GM18520 (cell line): ENCODE measurements around the gene CLDND1.

Source experiments
- ATAC-seq: cut with Tn5 transposase; IDR thresholded peaks from one replicate; pipeline ENCODE4 v1.9.1; 2021; ENCODE audit not compliant: unreplicated experiment

Gene CLDND1

DNA sequence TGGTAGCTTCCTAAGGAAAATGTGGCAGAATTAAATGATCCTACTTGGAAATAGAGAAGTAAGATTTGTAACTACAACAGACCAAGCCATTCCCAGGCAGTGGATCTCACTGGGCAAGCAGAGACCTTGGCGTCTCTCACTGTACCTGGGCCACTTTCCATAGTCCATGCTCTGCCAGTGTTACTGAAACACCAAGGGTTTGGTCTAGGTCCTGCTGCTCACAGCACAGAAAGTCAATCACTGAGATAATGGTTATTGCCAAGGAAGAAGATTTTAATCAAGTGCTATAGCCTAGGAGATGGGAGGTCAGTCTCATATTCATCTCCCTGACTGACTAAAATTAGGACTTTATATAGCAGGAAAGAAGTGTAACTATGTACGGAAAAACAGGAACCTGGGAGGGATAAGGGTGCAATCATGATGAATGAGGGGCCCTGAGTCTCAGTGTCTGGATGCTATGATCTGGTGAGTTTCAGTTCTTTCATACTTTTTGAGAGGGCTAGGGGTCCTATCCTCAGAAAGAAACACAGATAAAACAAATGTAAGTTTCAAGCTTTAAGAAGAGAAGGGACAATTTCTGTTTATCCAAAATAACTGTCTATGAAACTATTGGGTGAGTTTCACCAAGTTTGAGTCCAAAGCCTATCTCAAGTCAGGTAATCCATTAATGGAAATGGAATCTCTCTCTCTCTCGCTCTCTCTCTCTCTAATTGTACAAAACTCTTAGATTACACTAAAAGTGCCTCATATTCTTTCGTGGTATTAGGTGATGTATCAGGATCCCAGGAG lies 29.7 kb upstream of the CLDND1 start:
- no peak for ATAC-seq

DNA sequence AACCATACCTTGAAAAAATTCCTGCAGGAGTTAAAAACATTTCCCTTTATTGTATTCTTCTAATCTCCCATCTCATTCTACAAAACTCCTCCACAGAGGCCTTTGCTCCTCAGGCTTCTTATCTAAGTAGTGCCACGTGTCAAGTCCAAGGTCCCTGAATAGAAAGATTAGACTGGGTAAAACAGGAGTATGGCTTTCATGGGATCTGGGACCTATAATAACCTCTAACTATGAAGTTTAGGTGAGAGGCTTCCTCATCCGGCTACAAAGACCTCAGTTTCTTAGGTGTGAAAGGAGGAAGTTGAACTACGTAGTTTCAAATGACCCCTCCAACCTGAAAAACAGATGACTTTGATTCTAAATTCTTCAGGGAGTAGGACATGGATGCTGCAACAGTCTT lies 29.1 kb upstream of the CLDND1 start:
- ATAC-seq: no peak

DNA sequence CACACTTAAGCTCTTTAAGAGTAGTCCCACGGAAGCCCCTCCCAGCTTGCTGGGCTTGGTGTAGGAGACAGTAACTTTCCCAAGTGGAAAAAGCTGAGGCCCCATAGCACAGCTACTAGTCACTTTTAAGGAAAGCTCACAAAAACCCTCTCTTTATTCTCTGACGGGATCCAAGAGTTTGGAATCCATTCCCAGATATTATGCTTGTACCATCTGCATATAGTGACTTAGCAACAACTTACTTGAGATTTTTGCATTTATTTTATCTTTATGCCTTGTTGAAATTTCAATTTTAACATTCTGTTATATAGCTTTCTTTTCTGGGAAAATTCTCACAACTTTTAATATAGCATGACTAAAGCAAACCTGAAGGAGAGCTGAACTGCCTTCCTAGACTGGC lies 28.5 kb upstream of the CLDND1 start:
- ATAC-seq: no peak

DNA sequence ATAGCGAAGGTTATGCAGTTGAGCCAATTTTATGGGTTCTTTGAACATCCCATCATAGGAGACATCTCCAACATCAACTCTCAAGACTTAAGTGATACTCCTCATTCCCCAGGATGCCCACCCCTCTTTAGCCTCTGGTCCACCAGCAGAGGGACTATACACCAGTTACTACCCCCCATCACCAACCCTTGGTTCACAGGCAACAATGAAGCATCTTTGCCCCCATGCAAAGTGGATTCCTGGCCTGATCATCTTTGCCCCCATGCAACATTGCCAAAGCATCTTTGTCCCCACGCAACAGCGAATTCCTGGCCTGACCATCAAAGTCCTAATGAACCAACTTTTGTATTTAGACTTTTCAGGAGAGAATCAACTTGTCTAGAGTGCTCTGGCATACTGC lies 28.1 kb upstream of the CLDND1 start:
- ATAC-seq: no peak

DNA sequence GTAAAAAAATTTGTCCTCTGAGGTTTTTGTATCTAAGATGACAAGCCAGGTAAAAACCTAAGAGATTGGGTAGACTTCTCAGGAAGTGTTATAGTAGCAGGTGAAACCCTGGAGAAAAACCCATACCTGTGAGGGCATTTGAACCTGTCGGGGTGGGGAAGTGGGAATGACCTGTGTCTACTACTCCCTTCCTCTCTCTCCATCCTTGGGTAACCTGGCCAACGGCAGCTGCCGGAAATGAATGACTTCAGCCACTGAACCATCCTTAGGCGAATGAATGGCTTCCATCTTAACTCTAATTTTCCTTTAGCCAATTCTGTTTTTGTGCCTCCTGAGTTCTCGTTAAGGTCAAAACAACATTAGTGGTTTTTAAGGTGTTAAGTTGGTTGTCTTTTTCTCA lies 25.8 kb upstream of the CLDND1 start:
- ATAC-seq: no peak

DNA sequence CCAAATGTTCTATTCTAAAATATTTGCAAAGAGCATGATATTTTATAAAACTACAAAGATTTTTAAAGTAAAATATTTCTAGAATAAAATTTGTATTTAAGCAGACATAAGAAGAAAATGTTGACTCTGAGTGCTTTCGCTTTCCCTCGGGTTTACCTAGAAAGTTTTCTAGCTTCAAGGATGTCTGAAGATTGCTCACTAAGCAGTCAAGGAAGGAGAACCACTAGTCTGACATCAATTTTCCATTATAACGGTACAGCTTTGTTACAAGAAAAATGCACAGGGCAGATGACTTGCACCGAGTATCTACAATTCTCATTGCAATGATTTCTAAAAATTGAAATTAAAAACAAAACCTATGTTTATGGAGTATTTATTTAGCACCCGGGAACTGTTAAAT lies 23.2 kb upstream of the CLDND1 start:
- peak; percentile 41 for ATAC-seq

DNA sequence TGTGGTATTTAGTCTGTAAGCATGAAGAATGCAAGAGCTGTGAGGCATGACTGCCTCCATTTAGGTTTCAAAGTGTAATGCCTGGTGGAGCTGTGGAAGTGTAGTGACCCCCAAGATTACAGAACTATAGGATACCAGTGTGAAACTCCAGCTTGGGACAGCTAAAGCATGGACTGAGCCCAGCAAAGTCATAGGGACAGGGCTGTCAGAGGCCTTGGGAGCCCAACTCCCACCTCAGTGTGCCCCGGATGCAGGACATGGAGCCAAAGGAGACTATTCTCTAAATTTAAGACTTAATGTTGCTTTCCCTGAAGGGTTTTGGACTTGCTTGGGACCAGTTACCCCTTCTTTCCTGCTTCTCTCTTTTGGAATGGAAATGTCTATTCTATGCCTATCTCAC lies 19.9 kb upstream of the CLDND1 start:
- no peak for ATAC-seq

DNA sequence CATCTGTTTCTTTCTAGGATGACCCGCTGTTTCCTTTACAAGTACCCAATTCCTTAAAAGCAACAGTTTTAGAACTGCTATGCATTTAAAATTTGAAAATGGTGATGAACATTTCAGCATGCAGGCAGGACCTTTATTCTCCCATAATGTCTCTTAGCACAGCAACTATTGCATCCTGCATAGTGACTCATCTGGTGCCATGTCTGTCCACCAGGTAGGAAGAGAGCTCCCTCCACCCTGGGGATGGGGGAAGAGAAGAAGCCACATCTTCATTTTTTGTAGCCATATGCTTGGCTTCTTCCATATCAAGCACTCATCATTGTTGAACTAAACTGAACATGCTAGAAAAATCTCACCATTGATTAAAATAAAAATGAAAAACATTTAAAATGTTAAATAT lies 19.0 kb upstream of the CLDND1 start:
- ATAC-seq: no peak

DNA sequence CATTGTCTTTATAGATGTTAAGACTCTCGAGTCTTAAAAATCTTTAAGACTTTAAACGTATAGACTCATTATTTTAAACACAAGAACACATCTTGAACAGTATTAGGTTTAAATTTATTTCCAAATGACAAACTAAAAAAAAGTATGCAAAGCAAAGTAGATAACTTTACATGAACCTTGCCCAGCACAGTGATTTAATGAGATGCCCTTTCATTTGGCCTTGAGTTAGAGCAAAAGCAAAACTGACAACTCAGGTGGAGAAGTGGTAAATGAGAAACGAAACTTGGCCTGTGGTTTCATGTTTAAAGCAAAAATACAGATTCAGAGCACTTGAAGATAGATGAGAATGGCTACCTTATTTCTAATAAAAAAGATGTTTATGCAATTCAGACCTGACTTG lies 17.6 kb upstream of the CLDND1 start:
- ATAC-seq: peak; percentile 29

DNA sequence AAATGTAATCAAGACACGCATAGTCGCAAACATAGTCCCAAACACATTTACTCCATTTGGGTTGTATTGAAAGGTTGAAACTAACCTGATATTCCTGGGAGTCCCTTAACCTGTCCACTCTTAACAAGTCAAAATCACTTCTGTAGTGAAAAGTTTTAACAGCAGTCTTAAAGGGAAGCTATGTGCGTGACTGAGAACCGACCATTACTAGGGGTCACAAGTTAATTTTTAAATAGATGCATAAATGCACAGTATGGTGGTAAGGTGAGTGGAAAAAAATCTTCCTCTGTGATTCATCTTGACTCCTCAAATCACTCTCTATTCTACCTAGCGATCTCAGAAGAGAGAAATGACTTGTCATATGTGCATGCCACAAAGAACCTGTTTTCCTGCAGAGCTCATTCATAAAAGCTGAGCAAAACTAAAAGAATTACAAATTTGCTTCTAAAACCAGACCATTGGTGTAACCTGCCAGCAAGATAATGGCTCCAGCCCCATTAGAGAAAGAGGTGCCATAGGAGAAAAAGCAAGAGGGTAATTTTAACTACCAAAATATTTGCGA lies 13.8 kb upstream of the CLDND1 start:
- peak; percentile 66 for ATAC-seq

DNA sequence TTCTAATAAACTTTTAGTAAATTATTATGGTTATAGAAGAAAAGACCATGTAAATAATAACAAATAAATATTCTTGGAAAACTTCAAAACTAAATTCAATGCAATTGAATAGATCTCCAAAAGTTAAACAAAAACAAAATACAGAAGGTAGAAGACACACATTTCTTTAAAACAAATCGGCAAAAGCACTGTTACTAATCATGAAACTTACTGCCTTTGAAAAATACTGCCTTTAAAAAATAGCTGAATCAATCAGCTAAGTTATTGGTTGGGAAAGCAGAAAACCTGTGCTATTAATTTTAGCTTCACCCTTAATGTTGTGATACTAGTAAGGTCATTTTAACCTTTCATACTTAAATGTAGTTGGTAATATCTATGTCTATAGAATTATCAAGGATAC lies 12.0 kb upstream of the CLDND1 start:
- no peak for ATAC-seq

DNA sequence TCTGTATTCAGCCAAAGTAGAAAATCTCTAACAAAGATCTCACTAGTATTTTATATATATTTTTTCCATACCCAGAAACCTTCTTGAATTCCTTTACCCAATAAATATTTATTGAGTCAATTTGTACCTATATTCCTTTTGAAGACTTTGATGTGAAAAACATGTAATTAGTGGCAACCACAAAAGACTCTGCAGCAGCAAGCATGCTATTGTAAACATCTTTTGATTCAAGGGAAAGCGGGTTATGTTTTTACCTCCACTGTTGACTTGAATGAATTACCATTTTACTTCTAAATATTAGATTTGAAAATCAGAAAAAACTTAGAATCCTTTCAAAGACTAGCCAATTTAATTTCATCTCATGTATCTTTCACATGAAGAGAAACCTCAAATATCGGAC lies 11.5 kb upstream of the CLDND1 start:
- no peak for ATAC-seq

DNA sequence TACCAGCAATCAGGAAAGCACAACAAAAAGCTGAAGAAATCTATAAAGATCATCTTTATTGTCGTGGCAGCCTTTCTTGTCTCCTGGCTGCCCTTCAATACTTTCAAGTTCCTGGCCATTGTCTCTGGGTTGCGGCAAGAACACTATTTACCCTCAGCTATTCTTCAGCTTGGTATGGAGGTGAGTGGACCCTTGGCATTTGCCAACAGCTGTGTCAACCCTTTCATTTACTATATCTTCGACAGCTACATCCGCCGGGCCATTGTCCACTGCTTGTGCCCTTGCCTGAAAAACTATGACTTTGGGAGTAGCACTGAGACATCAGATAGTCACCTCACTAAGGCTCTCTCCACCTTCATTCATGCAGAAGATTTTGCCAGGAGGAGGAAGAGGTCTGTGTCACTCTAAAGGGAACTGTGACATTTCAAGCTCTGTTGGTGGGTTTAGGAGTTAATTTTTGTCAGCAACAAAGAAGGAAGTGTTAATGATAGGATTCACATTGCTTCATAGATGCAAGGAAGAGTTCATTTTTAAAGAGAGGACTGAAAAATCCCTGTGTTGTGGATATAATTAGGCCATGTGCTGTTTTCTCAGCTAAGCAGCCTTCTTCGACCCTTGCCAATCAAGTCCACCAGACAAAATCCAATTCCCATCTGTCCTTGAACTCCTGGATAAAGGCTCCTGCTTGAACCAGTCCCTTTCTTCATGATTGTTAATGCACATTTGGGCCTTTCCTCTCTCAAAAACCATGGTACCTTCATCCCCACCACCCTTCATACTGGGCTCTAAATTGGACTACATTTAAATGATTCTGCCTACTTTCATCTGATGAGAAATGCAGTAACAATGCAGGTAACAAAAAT lies 10.2 kb upstream of the CLDND1 start:
- ATAC-seq: no peak

DNA sequence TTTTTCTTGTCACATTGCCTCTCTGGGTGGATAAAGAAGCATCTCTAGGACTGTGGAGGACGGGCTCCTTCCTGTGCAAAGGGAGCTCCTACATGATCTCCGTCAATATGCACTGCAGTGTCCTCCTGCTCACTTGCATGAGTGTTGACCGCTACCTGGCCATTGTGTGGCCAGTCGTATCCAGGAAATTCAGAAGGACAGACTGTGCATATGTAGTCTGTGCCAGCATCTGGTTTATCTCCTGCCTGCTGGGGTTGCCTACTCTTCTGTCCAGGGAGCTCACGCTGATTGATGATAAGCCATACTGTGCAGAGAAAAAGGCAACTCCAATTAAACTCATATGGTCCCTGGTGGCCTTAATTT lies 9.6 kb upstream of the CLDND1 start:
- ATAC-seq: no peak

DNA sequence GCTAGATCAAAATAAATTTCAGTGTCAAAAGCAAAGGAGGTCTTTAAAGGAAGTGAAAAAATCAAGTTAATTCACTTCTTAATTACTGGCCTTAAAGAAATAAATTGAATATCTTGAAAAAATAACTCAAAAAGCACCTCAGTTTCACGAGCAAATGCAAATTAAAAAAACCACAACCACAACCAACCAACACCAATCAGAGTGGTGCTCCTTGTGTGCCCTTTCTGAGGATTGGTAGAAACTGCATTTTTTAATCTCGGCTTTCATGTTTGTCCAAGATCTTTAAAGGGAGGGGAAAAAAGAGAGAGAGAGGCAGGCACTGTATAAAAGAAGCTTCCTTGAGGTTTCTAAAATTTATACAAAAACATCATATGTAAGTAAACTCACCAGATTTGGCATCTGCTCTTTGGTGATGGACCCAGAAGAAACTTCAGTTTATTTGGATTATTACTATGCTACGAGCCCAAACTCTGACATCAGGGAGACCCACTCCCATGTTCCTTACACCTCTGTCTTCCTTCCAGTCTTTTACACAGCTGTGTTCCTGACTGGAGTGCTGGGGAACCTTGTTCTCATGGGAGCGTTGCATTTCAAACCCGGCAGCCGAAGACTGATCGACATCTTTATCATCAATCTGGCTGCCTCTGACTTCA lies 9.0 kb upstream of the CLDND1 start, which contains the start of gene GPR15:
GPR15 (plus strand) TSS at position 357 of the 653 bp plus-strand sequence; CDS start at position 413, 56 bp downstream.
- ATAC-seq: peak; percentile 23

DNA sequence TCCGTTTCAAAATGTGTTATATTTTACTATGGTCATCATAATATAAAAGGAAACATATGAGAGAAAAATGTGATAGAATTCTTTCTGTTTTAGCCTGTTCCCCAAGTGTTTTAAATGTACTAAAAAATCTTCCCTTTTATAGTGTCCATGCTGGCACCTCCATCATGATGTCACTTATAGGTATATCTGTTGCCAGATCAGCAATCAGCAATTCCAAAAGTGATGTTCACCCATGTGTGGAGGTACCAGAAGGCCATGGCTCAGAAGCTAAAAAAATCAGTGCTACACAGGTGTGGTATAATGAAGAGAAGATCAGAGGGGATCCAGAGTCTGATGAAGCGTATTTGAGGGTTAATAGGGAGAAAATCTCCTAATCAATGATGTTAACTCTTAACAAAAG lies 8.0 kb upstream of the CLDND1 start:
- ATAC-seq: no peak

DNA sequence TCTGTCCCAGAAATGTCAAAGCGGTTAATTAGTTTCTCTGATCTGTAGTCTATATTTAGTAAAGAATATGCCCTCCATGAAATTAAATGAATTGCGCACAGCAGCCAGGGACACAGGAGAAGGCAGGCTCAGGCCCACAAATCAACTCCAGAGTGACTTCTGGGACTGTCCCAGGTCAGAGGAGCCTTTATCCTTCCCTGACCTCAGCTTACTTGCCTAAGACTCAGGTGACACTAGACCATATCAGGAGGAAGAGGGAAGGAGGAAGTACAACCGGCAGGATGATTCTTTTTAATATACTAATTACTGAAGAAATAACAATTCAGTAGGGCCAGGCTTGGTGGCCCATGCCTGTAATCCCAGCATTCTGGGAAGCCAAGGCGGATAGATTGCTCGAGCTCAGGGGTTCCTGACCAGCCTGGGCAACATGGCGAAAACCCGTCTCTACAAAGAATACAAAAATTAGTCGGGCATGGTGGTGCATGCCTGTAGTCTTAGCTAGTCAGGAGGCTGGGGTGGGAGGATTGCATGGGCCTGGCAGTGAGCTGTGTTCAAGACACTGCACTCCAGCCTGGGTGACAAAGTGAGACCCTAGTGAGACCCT lies 7.3 kb upstream of the CLDND1 start:
- ATAC-seq: no peak

DNA sequence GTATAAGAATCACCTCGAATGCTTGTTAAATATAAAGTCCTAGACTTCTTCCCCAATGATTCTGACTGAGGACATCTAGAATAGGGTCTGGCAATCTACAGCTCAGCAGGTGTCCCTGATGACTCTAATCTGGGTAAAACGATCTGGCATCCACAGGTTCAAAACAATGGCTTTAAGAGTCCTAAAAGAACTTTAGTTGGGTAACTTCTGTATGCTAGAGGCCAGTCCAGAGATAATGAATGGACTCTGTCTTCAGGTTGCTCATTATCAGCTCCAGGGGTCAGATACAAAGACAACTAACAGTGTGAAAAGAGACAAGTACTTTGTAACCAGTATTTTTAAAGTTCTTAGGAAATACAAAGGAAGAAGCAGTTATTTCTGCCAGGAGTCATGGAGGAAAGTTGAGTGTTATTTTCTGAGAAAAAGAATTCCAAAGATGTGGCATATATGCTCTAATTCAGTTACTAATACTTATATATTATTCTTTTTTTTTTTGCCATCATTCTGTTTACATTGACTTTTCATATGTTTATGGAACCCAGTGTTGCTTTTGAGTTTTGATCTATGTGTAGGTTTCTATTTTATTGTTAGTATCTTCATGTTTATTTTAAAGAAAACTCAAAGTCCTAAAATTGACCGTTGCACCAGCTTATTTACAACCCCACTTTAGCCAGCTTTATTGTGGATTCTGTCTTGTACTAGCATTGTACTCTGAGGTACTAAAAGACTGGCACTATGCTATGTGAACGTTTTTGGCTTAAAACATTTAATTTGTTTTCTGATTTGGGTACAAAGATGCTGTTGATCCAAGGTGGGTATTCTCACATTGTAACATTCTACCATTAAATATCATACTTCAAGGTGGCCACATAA lies 6.0 kb upstream of the CLDND1 start:
- ATAC-seq: no peak

DNA sequence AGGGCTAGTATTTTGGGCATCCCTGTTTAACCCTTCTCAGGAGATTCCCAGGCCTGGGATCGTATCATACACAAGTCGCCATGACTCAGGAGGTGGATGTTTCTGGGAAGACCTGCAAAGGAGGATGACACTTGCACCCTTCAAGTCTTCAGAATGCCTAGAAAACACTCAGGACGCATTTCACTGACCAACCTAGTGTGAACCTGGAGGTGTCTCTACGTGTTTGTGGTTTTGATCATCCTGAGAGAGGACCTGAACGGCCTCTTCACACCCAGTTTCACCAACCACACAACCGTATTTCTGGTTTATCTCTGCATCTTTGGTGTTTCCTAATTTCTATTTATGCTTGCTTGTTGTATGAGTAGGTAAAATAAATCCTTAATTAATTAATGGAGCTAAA lies 2.8 kb upstream of the CLDND1 start:
- no peak for ATAC-seq

DNA sequence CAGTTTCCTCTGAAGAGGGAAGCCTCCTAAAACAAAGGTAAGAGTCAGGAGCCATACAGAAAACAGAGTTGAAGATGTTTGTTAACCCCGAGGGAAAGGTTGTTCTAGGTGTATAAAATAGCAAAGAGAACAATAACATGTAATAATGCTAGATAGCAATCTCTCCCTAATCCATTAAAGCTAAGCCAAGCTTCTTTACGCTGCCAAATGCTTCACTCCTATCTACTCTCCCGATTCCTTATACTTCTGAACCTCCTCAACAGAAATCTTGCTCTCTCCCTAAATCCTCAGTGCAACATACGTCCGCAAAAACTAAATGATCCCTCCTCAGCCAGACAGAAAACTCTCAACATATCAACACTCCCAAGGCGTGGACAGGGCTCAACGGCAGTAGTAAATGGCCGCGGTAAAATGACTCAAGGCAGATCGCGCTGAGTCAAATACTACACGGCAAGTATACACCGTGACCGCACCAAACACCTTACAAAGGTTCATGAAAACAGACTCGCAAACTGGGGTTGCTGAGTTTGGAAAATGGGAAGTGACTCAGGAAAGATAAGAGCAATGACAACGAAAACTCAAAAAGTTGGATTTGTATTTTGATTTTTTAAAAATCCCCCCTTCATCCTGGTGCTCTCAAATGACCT lies 682 bp downstream of the CLDND1 start:
- peak; percentile 23 for ATAC-seq
